T-helper 2 cell treated with Interferon-gamma antibody and Interleukin-4, amounts not matched to agents 100 ng/mL and 5 ng/mL, for 36 hours (primary cell): Measurements from ENCODE around the gene BEGAIN. TPM values are rescaled to one million over a fixed set of nuclear protein-coding genes. Genes with fewer than 3 reads are reported as not detected.

ENCODE experiments used
- intact Hi-C: fragments of 100-400 bp; cut with micrococcal nuclease; formaldehyde crosslinking; loops from one replicate; pipeline ENCODE4 v1.15.1; 2023
- total RNA-seq: library from RNA; stranded (reverse); gene quantifications from 2 replicates; pipeline ENCODE4 v1.2.3, GENCODE V29; 2022

Gene BEGAIN, protein sequence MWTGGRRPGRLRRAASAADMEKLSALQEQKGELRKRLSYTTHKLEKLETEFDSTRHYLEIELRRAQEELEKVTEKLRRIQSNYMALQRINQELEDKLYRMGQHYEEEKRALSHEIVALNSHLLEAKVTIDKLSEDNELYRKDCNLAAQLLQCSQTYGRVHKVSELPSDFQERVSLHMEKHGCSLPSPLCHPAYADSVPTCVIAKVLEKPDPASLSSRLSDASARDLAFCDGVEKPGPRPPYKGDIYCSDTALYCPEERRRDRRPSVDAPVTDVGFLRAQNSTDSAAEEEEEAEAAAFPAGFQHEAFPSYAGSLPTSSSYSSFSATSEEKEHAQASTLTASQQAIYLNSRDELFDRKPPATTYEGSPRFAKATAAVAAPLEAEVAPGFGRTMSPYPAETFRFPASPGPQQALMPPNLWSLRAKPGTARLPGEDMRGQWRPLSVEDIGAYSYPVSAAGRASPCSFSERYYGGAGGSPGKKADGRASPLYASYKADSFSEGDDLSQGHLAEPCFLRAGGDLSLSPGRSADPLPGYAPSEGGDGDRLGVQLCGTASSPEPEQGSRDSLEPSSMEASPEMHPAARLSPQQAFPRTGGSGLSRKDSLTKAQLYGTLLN
- 2.2 and 2.8 TPM in 2 replicates for total RNA-seq

DNA sequence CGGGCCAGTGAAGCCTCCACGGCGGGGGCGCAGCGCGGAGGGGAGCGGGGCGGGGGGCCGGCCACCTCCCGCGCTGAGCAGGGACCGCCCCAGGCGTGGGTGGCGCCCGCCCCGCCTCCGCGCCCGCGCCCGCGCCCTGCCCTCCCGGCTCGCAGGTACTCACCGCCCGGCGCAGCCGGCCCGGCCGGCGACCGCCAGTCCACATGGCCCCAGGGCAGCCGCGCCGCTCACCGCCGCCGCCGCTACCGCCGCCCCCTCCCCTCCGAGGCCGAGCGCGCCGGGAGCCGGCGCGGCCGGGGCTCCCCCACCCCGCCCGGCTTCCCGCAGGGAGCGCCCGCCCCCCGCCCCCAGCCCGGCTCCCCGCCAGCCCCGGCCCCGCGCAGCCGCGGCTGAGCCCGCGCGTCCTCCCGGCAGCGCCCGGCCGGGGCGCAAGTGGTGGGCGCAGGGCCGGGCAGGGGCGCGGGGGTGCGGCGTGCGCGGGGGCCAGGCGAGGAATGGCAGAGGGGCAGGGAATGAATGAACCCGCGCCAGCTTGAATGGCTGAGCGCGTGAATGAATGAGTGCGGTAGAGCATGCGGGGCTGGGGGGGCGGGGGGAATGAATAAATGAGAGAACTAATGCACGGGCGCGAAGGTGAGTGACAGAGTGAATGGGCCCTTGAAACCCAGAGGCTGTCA lies at the start of gene BEGAIN:
BEGAIN (minus strand) TSS at position 332 of the 677 bp plus-strand sequence; CDS start at position 205, 127 bp downstream.
- intact Hi-C loops, result loop anchor here (1.0 kb wide), 1 partner anchor 53 kb away; no protein-coding TSS in a partner anchor

DNA sequence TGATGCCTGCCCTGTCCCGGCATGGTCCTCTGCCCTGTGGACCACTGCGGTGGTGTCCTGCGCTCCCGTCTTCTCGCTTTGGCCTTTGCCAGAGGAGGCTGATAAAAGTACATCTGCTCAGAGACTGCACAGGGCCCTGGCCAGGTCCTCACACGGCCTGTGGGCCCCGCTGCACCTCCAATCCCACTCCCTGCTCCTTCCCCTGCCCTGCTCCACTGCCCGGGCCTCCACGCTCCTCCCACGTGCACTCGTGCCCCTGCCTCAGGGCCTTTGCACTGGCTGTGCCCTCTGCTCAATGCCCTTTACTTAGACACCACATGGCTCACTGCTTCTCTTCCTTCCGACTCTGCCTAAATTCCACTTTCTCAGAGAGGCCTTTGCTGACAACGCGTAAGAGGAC lies 49.3 kb upstream of the BEGAIN start:
- intact Hi-C loops, result no loop called here

DNA sequence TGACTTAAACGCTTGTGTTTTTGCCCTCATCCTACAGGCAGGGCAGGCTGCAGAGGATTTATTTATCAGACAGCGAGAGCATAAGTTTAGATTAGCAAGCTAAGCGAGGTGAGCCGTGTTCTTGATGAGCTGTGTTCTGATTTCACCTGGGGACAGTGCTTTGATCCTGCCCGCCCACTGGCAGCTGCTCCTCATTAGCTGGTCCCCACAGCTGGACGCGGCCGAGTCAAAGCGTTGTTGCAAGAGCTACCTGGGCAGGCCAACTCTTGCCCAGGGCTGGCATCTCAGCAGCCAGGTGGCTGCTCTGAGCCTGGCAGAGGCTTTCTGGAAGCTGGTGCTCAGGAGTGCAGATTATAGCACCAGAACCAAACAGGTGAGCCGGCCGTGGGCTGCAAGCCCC lies 46.8 kb upstream of the BEGAIN start:
- intact Hi-C loops, result no loop called here

DNA sequence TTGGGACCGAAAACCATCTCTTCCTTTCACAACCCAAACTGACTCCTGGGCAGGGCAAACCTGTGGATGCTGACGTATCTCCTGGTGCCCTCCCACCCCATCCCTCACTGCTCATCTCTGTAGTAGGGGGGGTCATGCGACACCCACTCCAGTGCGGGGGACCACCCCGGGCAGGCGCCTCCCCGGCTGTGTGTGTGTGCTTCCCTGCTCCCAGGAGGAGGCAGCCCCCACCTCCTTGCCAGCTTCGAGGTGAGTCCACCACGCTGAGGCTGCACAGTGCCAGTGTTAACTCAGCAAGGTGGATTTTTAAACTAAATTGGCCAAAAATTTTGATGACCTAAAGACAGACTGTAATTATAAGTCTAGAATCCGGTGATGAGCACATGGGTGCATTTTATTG lies 46.2 kb upstream of the BEGAIN start:
- intact Hi-C loops, result no loop called here

DNA sequence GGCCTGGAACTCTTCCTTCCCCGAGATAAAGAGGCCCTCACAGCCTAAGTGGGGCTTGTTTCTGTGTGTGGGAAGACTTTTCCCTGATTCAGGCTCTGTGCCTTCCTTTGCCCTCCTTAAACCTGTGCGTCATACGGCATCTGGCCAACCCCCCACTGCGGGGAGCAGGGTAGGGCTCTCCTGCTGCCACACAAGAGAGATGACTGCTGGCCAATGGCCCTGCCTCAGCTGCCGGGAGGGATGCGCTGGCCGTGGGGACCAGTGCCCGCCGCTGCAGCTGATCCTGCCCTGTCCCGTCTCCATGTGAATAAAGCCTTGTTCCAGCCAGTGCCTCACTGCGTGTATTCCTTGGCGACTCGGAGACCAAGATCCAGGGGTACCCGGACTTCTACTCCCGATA lies 42.5 kb upstream of the BEGAIN start:
- intact Hi-C loops, result no loop called here

DNA sequence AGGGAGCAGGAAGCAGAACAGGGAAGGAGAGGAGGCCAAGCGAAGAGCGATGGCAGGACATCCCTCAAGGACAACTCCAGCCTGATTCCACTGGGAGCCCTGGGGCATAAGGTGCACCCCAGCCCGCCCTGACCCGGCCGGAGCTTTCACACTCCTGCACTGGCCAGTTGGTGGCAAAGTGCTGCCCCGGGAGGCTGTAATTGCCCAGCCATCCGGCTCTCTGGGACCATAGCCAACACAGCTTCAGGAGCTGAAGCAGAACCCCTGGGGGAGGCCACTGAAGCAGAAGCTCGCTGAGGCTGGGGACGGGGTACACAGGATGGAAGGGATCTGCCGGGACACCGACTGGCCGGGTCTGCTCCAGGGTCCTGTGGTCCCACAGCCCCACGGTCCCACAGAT lies 41.9 kb upstream of the BEGAIN start:
- intact Hi-C loops, result no loop called here

DNA sequence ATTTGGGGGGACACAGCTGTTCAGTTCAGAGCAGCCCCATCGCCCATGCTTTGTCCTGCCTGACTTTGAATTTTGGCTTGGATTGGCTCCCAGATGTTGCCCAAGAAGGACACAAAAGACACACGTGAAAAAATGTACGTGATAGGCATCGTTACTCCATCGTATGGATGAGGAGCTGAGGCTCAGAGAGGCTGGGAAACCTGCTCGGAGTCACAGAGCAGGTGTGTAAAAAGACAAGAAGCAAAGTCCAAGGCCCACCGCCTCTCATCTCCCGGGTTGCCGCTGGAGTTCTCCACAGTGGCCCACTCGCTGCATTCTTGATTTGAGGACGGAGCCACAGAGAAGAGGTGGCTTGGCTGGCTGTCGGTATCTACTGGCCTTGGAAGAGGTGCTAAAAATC lies 41.0 kb upstream of the BEGAIN start:
- intact Hi-C loops, result no loop called here

DNA sequence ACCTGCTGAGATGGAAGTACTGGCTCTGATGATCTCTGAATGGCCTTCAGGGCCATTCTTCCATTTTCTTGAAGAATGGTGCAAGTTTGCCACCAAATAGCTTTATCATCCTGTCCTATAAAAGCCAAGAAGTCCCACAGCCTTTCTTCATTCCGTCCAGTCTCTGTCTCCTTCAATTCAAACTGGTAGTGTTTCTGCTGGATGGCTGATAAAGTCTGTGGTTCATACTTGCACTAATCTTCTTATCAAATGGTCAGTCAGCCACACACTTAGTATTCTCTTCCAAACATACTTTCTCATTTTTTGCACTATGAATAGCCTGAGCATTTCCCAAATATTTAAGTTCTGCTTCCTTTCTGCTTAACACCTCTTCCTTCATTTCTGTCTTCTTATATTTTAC lies 39.4 kb upstream of the BEGAIN start:
- intact Hi-C loops, result no loop called here

DNA sequence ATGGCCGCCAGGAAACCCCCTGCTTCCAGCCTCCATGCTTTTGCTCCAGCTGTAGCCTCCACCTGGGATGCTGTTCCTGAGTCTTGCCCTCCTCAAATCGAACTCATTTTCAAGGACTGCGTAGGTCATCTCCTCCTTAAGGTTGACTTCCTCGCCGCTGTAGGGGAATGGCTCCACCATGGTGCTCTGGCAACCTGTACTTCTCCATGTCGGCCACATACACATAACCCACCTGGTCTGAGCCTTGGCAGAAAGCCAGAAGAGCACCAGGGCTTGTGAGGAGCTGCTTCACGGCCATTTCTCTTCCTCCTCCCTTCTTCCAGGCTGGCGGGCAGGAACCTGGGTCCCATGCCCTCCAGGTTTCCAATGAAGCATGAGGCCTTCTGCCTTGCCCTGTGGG lies 36.7 kb upstream of the BEGAIN start:
- intact Hi-C loops, result no loop called here

DNA sequence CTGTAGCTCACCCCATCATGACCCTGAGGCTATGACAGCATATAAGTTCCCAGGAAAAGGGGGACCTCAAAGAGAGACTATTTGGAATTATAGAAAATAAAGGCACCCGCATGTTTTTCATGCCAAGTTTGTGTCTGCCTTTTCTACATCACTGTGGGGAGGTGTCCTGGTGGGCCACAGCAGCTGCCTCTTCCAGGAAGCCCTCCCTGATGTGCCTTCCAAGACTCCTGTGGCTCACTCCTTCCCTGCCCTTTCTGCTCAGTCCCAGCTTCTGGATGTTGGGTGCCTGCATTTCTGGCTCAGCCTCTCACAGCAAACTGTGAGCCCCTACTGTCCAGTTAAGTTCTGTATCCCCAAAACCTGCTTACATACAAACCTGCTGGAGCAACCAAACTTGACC lies 36.3 kb upstream of the BEGAIN start:
- intact Hi-C loops, result no loop called here

DNA sequence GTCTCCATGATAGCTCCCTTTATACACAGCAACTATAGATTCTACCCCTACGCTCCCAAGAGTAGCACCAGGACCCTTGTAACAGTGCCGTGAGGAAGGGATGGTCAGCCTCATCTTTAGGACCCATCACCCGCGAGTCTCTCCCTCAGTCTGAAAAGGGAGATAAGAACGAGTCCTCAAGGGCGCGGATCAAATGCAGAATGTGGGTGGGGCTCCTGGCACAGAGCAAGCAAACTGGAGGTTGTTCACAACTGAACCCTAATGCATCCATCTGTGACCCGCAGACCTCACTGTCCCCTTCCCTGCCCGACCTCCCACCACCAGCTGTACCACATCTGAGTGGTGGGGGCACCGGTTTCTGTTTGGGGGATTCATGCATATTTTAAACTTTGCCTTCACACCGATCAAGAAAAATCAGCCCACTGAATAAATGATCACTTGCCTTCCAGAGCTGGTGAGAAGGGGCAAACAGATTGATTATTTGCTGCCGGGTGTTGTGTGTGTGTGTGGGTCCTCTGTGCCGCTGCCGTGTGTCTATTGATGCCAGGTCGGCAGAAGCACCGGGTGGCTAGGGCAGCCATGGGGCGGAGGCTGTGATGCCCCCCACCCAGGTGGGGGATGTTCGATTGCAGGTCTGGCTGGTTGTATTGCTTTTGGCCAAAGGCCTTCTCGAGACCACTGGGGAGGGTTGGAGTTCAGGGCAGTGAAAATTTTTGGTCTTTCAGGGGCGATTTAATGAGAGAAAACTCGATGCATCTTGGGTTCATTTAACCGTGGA lies 35.7 kb upstream of the BEGAIN start:
- intact Hi-C loops, result no loop called here

DNA sequence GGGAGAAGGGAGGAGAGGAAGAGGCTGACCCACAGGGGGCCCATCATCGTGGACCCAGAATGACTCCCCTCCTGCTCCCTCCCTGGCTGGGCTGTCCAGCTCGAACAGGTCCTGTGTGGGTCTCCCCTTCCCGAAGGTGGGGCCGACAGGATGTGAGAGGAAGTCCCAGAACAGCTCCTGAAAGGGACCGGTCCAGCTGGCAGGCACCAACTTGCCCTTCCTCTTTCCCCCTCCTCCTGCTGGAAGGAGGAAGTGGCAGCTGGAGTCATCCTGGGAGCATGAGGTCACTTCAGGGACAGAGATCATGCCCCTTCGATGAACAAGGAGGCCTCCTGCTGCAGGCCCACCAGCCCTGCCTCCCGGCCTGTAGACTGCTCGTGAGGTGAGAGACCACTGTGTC lies 35.0 kb upstream of the BEGAIN start:
- intact Hi-C loops, result no loop called here

DNA sequence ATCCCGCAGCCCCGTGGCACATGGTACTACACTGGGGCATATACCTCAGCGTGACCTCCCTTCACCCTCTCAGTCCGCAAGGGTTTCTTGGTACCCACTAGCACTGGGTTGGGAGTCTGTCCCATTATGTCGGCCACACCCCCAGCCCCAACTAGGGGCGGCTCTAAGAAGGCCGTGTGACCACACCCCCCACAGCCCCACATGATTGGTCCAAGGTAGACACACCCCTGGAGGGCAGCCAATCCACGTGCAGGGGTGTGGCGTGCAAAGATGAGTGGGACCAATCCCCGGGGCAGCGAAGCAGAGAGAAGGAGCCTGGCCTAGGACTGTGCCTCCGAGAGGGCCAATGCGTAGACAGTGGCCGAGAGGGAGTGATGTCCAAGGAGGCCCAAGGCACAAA lies 34.6 kb upstream of the BEGAIN start:
- intact Hi-C loops, result no loop called here

DNA sequence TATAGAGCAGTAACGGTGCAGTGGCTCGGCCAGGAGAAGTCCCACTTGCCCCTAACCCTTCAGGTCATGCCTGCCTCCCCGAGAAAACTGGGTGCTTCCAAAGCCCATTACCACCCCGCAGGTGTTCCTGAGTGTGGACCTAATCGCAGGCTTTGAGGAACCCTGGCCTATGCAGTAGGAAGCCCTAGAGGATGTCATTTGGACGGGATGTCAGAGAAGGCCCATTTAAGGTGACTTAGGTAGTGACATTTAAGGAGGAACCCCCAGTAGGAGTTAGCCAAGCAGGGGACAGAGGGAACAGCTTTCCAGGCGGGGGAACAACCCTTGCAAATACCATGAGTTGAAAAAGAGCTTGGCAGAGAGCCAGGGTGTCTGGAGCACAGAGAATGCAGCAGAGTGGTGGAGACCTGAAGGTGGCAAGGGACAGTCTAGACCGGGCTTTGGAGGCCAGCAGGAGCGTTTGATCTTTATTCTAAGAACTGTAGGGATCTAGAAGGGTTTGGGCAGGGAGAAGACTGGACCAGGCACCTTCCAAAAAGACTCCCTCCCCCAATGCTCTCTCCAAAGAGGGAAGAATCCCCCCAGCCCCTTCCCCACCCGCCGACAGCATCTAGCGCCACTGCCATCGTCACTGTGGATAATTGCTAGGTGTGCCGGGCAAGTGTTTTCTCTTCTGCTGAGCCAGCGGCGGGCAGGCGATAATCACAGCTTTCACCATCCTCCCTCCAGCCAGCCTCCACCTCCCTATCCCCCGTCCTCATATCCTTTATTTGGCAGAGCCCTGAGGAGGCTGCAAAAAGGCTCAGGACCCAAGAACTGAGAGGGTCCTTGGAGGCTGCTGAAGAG lies 33.3 kb upstream of the BEGAIN start:
- intact Hi-C loops, result no loop called here

DNA sequence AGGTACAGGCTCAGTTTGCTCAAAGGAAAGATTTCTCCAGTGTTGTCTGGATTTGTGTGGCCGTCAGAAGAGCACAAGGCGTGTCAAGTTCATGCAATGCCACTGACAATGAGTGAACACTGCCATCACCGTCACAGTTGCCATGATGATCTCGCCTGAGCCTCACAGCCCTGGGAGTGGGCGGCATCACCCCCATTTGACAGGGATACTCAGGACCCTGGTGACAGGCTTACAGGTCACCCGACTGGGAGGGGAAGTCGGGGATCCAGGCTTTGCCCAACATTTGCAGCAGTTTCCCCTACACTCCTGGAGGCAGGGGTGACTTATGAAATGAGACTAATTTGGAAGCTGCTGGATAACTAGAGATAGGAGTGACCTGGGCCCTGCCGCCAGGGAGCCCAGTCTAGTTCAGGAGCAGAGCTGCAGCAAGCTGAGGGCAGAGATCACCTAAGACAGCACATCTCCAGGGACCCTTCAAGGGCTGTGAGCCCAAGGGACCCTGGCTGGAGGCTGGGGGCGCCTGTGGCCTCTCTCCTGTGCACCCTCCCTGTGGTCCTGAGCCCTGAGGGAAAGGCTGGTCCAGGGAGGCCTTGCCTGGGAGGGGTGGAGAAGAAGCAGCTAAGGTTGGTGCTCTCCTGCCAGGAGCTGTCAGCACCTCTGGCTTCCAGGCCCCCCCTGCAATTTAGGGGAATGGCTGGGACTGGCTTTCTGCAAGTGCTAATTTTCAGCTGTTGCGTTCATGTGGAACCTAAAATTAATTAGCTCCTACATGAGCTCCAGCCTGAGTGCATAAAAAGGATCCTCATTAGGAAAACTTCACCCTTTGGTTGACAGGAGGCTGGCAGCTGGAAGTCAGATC lies 32.4 kb upstream of the BEGAIN start:
- intact Hi-C loops, result no loop called here

DNA sequence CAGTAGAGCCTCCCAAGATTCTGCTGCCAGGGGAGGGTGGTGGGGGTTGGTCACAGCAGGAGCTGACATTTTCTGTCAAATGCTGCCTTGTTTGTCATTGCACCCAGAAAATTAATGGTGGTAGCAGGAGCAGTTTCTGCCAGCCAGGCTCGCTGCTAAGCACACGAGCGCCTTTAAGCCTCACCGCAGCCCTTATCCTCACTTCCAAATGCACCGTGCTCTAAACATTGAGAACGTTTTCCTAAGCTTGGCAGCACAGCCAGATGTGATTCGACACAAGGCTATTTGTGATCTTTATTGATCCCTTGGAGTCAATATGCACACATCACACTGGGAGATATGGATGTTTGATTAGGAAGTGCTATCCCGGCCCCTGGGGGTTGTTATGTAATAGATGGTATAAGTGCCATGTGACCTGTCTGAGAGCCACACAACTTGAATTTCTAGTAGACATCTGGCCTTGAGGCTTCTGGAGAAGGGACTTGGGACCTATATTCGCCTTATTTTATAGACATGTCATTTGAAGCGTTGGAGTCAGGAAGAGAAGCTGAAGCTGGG lies 31.6 kb upstream of the BEGAIN start:
- intact Hi-C loops, result no loop called here

DNA sequence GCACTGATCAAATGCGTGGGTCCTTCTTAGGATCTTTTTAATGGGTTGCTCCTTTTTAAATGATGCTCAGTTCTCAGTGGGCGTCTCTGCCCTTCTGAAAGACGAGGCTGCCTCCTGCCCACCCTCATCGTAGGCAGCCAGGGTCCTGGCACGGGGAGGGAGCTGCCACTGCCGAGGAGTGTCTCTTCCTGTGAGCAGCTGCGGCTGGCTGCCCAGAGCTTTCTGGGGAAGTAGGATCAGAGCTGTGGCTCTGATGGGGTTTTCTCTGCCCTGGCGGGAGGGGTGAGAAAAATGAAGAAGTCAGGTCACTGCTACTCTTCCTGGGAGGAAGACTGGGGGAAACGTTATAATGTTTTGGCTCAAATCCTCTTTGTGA lies 31.1 kb upstream of the BEGAIN start:
- intact Hi-C loops, result no loop called here

DNA sequence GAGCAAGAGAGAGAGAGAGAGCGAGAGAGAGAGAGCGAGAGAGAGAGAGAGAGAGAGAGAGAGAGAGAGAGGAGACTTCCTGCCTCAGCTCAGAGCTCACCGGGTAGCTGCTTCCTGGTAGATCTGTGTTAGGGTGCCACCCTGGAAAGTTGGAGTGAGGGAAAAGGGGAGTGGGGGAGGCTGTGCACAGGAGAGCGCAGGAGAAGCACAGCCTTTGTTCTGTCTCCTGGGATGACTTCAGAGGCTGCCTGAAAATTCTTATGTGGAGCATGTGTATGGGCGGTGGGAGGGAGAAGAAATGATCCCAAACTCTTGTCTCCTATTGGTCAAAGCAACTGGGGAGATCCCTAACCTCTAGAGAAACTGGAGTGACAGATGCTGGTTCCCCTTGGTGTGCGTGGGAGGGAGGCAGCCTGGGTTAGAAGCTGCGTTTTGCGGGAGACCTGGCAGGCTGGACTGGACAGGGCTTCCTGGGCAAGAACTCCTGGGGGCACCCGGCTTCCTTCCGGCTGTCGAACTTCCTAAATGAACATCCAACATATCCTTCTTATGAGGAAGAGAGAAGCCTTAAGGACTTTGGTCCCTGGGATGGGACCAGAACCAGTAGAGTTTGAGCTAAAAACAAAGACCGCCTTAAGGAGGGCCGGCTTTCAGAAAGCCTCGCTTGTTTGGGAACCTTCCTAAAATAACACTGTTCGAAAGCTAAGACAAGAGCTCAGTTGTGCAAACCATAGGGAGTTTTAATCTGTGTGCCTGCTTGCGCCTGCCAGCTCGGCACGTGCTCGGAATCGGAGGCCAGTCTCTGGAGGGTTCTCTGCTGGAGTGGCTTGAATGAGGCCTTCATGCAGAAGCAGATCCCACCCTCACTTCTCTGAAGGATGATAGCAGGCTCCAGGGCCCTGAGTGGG lies 30.4 kb upstream of the BEGAIN start:
- intact Hi-C loops, result no loop called here
